Measurements from ENCODE around the gene VWC2L. TPM values are rescaled to one million over a fixed set of nuclear protein-coding genes. Genes with fewer than 3 reads are reported as not detected.

Gene VWC2L
- total RNA-seq, 1 donor from 2014 or later: 4.1 TPM

DNA sequence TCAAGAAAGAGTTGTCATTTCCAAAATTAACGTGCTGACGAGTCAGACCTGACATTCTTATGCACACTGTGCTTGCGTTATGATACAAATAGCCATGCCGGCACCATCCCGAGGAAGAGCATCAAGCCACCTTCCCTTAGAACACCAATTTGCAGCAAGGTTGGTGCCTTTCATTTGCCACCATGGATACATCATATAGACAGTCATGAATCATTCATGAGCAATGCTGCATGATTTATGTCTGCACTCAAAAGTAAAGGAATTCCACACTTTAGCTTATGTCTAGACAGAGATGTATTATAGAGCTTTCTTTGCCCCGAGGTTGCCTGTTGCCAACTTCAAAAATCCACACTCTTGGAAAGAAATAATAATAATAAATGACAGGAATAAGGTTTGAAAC lies 166.9 kb downstream of the VWC2L start:
- no peak for FAIRE-seq

DNA sequence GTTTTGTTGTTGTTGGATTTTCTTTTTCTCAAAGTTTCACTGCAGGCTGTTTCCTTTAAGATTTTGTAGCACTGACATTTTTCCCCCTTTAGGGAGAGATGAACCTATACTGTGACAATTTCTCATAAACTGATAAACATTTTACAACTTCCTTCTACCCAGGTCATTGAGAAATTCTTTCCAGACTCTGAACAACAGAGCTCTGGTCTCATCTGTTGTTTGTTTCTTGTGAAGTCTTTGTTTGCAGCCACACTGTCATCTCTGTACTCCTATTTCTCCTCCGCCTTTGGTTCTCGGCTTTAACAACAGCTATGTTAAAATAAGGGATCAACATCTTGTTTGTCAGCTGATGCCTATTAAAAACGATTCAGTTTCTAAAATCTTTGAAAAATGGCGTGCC lies 167.6 kb downstream of the VWC2L start:
- FAIRE-seq (no peak), DNase-seq (ENCODE audit: low spot score in 2 of 2) (no peak)

More for the DNA sequence above, 166.9 kb downstream of the VWC2L start:
- no peak for DNase-seq (ENCODE audit: low spot score in 2 of 2)

DNA sequence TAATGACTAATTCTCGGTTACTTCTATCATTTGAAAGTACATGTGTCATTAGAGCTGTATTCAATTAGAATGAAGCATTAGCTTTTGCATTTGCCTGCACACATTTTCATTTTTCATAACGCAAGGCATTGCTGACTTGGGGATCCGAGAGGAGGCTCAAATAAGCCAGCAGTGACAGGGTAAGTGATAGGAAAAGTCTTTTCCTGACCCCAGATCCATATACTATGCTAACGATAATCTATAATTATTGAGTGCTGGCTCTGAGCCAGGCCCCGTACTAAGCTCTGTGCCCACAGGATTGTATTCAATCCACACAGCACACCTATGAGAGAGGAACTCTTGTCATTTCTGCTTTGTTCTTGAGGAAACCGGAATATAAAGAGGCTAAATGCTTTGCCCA lies 168.2 kb downstream of the VWC2L start:
- no peak for DNase-seq (ENCODE audit: low spot score in 2 of 2)

DNA sequence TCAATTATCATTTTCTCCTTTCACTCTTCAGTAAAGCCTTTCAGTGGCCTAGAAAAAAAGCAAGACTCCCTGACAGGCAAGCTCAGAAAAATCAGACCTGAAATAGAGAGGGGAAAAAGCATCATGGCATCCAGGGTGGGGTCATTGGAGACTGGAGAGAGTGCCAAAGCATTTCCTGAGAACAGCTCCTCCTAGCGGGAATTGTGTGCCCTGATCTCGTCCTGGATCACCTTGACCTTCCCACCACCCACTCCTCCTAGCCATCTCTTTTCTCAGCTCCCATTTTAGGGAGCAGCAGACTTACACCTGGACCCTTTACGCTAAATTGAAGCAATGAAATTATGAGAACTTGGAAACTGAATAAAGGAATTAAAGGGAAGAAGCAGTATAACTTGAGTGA lies 176.6 kb downstream of the VWC2L start:
- FAIRE-seq (no peak), DNase-seq (ENCODE audit: low spot score in 2 of 2) (no peak)

More for the DNA sequence above, 168.2 kb downstream of the VWC2L start:
- FAIRE-seq: no peak

DNA sequence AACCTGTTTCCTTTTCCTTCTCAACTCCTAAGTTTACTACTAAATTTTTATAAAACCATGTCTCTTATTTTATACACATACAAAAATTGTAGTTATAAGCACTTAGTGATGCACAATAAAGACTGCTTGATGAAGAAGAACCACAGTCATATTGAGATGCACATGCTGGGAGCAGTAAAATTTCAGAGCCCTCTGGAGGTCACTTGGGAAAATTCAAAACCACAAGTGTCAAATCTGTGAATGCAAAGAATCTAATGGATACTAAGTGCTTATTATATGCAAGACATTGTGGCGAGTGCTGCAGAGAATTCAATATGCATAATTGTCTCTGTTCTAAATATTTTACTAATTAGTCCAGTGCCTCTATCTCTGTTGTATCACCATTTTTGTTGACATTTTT lies 180.5 kb downstream of the VWC2L start:
- no peak for FAIRE-seq
- DNase-seq (ENCODE audit: low spot score in 2 of 2): no peak

DNA sequence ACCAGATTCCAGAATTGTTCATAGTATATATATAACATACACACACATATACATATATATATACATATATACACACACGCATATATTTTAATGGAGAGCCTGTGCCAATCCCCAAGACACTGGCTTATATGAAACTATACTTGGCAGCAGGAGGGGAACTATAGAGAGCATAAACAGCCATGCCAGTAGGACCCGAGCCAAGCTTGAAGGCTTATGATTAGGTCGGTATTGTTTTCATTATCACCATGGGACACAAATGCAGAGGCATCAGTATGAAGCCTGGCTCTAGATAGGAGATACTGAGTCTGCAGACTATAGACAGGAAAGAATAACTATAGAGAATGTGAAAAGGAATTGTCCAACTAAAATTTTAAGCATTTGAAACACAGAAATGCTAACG lies 181.2 kb downstream of the VWC2L start:
- no peak for FAIRE-seq
- no peak for DNase-seq (ENCODE audit: low spot score in 2 of 2)

DNA sequence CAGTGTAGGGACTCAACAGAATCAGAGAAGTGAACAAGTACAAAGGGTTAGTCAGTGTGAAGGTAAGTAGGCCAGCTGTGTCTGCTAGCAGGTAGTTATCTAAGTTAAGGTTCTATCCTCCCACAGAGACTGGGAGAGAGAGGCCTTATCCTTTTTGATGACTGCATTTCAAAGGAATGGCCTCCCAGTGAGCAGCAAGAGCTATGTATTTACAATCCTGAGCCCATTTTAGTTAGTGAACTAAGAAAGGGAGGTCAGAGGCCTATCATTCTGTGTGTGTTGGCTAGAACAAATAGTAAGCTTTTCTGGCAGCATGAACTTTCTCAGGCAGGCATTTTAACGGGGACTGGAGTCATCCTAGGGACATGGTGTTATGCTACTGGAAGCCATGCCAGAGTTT lies 182.9 kb downstream of the VWC2L start:
- FAIRE-seq (no peak), DNase-seq (ENCODE audit: low spot score in 2 of 2) (no peak)

DNA sequence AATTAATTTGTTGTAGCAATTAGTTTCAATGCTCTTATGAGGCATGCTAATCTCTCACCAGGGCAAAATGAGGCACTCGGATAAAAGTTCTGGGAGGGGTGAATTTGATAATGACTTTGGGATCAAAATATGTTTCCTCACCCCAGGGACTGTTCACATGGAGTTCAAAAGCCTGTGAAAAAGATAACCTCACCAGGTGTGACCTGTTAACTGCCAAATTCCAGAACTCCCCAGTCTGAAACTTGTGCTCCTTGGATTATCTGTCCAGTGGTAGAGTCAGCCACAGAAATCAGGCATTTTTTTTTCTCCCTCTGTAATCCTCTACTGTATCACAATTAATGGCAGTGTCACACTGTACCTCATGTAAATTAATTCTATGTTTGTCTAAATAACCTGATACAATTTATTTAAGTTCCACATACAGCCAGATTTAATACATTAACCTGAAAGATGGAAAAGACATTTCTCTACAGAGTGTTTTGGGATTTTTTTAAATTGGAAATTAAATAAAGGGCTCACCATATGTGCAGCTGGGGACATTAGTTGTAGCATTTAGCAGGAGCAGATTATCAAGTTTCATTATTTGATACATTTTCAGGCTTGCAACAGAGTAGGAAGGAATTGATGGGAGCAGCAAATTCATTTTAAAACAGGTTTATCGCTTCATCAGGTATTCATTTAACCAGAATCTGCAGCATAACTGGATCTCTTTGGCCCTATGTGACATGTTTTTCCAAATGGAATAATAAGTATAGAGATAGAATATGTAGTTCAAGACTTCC lies 191.2 kb downstream of the VWC2L start:
- FAIRE-seq: no peak
- DNase-seq (ENCODE audit: low spot score in 2 of 2): no peak

DNA sequence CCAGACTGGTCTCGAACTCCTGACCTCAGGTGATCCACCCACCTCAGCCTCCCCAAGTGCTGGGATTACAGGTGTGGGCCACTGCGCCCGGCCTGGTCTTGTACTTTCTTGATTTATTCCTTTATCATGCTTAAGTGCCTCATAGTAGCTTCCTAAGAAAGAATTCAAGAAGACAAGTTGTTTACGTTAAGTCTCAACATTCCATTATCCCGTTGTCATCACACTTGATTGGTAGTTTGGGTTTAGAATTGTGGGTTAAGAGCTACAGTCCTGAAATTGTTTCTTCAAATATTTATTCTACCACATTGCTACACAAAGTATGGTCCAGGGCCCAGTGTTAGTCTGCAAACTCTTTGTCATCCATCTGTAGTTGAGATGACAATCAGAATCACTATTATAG lies 194.0 kb downstream of the VWC2L start:
- FAIRE-seq (no peak), DNase-seq (ENCODE audit: low spot score in 2 of 2) (no peak)

DNA sequence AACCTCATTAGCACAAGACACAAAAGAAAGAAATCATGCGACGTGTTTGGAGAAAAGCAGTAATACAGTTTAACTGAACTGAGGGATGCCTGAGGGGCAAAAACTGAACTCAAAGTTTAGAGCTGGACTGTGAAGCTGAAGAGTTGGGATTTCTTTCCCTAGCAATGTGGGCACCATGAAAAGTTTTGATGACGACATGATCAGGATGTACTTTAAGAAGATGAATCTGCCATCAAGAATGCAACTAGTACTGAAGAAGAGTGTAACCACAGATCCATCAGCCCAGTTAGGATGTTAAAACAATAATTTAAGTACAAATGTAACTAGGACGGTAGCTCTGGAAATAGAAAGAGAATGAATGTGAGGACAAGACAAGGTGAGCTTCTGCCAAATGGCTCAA lies 196.2 kb downstream of the VWC2L start:
- DNase-seq (ENCODE audit: low spot score in 2 of 2): no peak
- FAIRE-seq: no peak

DNA sequence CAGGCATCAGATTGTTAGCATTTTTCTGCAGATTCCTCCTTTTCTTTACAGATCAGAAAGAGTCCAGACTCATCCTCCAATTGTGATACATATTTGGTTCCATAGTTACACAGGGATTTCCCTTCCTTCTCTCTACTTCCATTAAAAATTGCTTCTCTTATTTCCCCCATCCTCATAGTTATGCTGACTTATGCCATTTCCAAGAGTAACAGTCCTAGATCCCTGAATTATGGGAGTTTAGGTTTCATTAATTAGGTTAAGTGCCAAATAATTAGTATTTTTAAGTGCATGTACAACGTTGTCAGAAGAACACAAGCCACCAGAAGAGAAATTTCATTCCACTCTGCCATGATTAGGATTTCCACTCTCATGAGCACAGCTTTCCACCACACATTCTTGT lies 200.2 kb downstream of the VWC2L start:
- FAIRE-seq: no peak
- no peak for DNase-seq (ENCODE audit: low spot score in 2 of 2)

DNA sequence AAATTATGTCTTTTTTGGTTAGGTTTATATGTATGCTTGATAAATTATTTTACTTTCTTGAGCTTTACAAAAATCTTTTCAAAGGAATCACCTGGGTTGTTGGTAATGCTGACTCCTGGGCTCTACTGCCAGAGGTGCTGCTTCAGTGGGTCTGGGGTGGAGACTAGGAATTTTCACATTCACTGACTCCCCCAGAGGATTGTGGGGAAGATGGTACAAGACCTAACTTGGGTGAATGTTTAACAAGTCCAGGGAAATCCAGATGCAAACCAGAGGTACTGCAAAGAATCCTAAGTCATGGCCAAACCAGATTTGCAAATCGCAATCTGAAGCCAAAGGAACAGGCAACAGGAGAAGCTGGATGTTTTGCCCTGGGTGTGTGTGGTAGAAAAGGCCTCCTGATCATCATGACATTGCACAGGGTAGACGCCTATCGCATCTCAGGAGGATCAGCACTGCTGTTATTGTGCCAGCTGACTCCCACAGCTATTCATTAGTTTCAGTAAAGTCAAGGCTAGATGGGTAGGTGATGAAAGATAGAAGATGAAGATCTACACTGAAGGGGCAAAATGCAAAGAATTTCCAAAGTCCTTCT lies 213.4 kb downstream of the VWC2L start:
- no peak for DNase-seq (ENCODE audit: low spot score in 2 of 2)
- FAIRE-seq: no peak

DNA sequence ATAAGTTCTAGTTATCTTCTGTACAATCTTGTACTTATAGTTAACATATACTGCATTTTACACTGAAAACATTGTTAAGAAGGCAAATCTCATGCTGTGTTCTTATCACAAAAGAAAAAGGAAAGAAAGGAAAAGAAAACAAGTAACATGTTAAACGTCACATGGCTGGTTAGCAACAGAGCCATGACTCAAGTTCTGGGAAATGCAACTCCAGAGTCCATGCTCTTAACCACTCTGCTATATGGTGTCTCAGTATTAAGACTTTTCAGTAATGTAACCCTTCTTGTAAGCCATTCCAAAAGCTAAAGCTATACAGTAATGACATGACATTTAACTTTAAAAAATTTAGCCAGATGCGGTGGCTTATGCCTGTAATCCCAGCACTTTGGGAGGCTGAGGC lies 217.2 kb downstream of the VWC2L start:
- FAIRE-seq (no peak), DNase-seq (ENCODE audit: low spot score in 2 of 2) (no peak)
